ENCODE results near the gene CCT6B.

Gene CCT6B

GRCh38 chr17:34961093-34961911, at the start of gene CCT6B, which contains the start of gene ZNF830:
Gene CCT6B, minus strand, starts transcription at chr17:34961460. Its CDS starts 67 bp downstream, at chr17:34961393.
Gene ZNF830, plus strand, starts transcription at chr17:34961540. Its CDS starts 27 bp downstream, at chr17:34961567.
- peak; percentile 97 for DNase-seq

- no peak for DNase-seq
Observed at GRCh38 chr17:35010093-35010492, 48.8 kb upstream of the CCT6B start.

- no peak for DNase-seq
Observed at GRCh38 chr17:35006961-35007360, 45.7 kb upstream of the CCT6B start.

- DNase-seq = no peak
Observed at GRCh38 chr17:35006345-35006744, 45.1 kb upstream of the CCT6B start.

GRCh38 chr17:35003778-35004177, 42.5 kb upstream of the CCT6B start:
- no peak for DNase-seq

- no peak for DNase-seq
Observed at GRCh38 chr17:35002876-35003551, 41.8 kb upstream of the CCT6B start.

- DNase-seq = peak; percentile 33
Observed at GRCh38 chr17:35001549-35001948, 40.3 kb upstream of the CCT6B start.

GRCh38 chr17:35000965-35001364, 39.7 kb upstream of the CCT6B start:
- DNase-seq = peak; percentile 36

- DNase-seq = peak; percentile 33
Observed at GRCh38 chr17:34999456-34999855, 38.2 kb upstream of the CCT6B start.

GRCh38 chr17:34998205-34998604, 36.9 kb upstream of the CCT6B start:
- DNase-seq = peak; percentile 94

- DNase-seq = peak; percentile 36
Observed at GRCh38 chr17:34997355-34997862, 36.1 kb upstream of the CCT6B start.

GRCh38 chr17:34996422-34997285, 35.4 kb upstream of the CCT6B start:
- DNase-seq = no peak

GRCh38 chr17:34993031-34993430, 31.8 kb upstream of the CCT6B start:
- DNase-seq = no peak

GRCh38 chr17:34991606-34992005, 30.3 kb upstream of the CCT6B start:
- no peak for DNase-seq

GRCh38 chr17:34990921-34991365, 29.7 kb upstream of the CCT6B start:
- DNase-seq = no peak

GRCh38 chr17:34989473-34989872, 28.2 kb upstream of the CCT6B start:
- no peak for DNase-seq

- no peak for DNase-seq
Observed at GRCh38 chr17:34988644-34989043, 27.4 kb upstream of the CCT6B start.

GRCh38 chr17:34987232-34987631, 26.0 kb upstream of the CCT6B start:
- DNase-seq = no peak

GRCh38 chr17:34981538-34982241, 20.4 kb upstream of the CCT6B start:
- no peak for DNase-seq

GRCh38 chr17:34980681-34981537, 19.6 kb upstream of the CCT6B start:
- peak; percentile 91 for DNase-seq

GRCh38 chr17:34980353-34980680, 19.1 kb upstream of the CCT6B start, which contains the start of gene LIG3:
Gene LIG3, plus strand, starts transcription at chr17:34980512. Its CDS starts 2,494 bp downstream, at chr17:34983006.
- DNase-seq = peak; percentile 99
